ENCODE measurements around the gene KCNF1.
A peak's percentile ranks its signal among the peaks of the same experiment; 100 is the strongest.

KCNF1 gene

GRCh38 chr2:10901160-10901939 lies 10.4 kb upstream of the KCNF1 start:
- H3K4me3 ChIP-seq (ENCODE audit: low read depth, low read length), result no peak overlapping the region

- no peak overlapping the region for H3K4me3 ChIP-seq (ENCODE audit: low read depth, low read length)
These were observed 7.9 kb upstream of the KCNF1 start for GRCh38 chr2:10903861-10904210.

DNA sequence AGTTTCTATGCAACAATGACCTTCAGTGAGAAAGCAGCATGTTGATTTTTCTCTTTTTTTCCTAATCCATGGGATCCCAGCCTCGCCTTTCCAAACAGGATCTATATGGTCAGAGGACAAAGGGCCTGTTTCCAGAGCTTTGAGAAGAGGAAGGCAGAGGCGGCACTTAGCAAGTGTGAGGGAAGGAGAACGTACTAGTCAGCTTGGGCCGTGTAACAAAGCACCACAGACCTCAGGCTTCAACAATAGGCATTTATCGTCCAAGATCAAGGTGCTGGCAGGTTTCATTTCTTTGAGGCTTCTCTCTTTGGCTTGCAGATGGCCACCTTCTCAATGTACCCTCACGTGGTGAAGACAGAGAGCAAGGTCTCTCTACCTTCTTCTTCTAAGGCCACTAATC lies 7.3 kb upstream of the KCNF1 start:
- no peak overlapping the region for H3K4me3 ChIP-seq (ENCODE audit: low read depth, low read length)

DNA sequence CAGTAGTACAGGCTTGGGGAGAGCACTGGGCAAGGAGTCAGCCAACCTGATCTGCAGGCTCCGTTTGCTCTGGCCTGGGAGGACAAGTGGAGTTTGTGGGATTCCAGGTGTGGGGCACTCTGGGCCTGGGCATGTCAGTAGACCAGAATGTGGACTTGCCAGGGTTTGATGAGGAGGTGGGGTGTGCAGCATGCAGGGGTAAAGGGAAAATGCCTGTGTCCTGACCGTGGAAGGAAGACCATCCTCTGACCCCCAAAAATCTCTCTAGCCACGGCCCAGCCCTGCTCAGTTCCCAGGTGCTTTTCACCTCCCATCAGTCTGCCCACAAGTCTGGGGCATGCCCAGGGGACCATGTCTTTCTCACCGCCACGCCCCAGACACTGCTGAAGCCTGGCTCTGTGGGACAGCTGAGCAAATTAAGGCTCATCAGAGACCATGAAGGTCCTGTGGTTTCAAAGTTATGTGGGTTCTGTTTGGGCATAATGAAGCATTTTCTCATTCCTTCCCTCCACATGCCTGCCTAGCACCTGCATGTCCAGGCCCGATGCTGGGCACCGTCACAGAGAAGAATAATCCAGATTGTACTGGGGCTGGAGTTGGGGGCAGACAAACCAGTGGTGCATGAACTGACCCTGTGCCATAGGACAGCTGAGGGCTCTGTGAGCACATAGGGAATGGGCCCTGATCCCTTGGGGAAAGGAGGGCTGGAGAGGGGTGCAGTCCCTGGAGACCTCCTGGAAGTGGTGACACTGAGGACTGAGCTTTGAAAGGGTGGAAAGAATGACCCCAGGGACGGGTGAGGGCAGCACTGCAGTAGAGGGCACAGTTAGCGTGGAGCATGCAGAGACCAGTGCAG lies 6.5 kb upstream of the KCNF1 start:
- no peak overlapping the region for H3K4me3 ChIP-seq (ENCODE audit: low read depth, low read length)

DNA sequence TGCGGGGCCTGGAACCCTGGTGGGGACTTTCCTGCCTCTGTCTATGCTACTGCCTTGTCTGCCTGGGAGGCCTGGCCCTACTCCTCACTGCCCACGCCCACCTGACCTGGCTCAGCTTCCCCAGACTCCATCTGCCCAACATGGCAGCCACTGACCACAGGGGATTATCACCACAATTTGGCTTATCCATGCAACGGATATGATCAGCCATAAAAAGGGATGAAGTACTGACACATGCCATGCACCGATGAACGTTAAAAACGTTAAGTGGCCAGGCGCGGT lies 5.9 kb upstream of the KCNF1 start:
- H3K4me3 ChIP-seq (ENCODE audit: low read depth, low read length), result no peak overlapping the region

GRCh38 chr2:10906926-10907625 lies 4.7 kb upstream of the KCNF1 start:
- no peak overlapping the region for H3K4me3 ChIP-seq (ENCODE audit: low read depth, low read length)

- no peak overlapping the region for H3K4me3 ChIP-seq (ENCODE audit: low read depth, low read length)
These were observed 3.5 kb upstream of the KCNF1 start for GRCh38 chr2:10908195-10908594.

- no peak overlapping the region for H3K4me3 ChIP-seq (ENCODE audit: low read depth, low read length)
These were observed 2.4 kb upstream of the KCNF1 start for GRCh38 chr2:10909050-10909995.

- H3K4me3 ChIP-seq (ENCODE audit: low read depth, low read length), result no peak overlapping the region
These were observed 1.8 kb upstream of the KCNF1 start for GRCh38 chr2:10909996-10910341.

- H3K4me3 ChIP-seq (ENCODE audit: low read depth, low read length), result no peak overlapping the region
These were observed 1.1 kb upstream of the KCNF1 start for GRCh38 chr2:10910625-10911024.

GRCh38 chr2:10912076-10912731 lies 470 bp downstream of the KCNF1 start:
- peak overlapping the region; percentile 50 for H3K4me3 ChIP-seq (ENCODE audit: low read depth, low read length)

GRCh38 chr2:10912796-10913455 lies 1.2 kb downstream of the KCNF1 start:
- no peak overlapping the region for H3K4me3 ChIP-seq (ENCODE audit: low read depth, low read length)

GRCh38 chr2:10913501-10914271 lies 2.0 kb downstream of the KCNF1 start:
- H3K4me3 ChIP-seq (ENCODE audit: low read depth, low read length), result no peak overlapping the region

DNA sequence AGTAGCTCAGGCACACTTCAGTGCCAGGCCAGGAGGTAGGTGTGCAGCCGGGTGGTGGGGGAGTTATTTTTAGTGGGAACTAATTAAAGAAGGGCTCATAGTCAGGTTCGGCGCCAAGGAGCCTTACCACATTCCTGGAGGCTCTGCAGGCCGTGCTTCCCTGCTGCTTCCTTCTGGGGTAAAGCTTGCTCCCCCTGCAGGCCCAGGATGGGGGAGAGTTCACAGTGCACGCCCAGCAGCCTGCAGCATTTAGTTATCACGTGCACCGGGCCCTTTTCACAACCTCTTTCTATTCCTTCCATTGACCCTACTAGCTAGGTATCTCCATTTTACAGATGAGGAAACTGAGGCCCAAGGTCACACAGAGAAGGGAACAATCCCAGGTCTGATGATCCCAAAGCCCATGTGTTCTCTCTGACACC lies 2.5 kb downstream of the KCNF1 start:
- H3K4me3 ChIP-seq (ENCODE audit: low read depth, low read length), result no peak overlapping the region

- H3K4me3 ChIP-seq (ENCODE audit: low read depth, low read length), result no peak overlapping the region
These were observed 3.5 kb downstream of the KCNF1 start for GRCh38 chr2:10915236-10915635.

GRCh38 chr2:10915731-10916276 lies 4.1 kb downstream of the KCNF1 start:
- no peak overlapping the region for H3K4me3 ChIP-seq (ENCODE audit: low read depth, low read length)

DNA sequence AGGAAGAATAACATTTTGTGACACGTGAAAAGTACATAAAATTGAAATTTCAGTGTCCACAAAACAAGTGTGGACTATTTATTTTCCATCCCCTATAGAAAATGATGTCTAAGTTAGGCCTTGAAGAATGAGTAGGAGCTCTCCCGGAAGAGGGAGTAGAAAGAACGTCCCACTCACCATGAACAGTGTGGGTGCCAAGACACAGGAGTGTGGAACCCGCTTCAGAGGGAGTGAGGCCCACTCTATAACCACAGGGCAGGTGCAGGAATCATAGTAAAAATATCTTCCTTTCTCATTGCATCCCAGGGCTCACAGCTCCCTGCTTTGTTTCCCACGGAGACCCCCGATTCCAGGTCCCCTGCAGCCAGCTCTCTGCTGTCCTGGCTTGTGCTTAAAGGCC lies 5.2 kb downstream of the KCNF1 start:
- H3K4me3 ChIP-seq (ENCODE audit: low read depth, low read length), result no peak overlapping the region

GRCh38 chr2:10917927-10918326 lies 6.2 kb downstream of the KCNF1 start:
- no peak overlapping the region for H3K4me3 ChIP-seq (ENCODE audit: low read depth, low read length)

Data from iPS-11a (cell line).